ENCODE data around the gene SPHKAP.
A peak's percentile ranks its signal among the peaks of the same experiment; 100 is the strongest.
"Not testable (repeated sequence)": the region's sequence is repeated elsewhere in the genome, so short reads cannot be mapped to it uniquely, and the experiment has no call there.

SPHKAP gene

DNA sequence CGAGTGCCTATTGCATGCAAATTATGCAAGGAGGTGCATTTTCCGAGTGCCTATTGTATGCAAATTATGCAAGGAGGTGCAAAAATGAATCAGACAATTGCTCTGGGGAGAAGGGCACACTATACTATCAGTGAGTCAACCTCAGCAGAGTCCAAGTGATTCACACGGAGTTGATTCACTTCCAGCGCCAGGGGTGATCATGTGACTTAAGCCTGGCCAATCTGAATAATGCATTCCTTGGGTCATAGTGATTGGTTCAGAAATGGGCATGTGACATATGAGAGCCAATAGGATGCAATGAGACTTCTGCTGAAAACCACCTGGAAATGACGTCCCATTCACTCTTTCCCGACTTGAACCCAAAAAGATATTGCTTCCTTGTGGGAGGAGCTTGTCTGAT lies 157.9 kb downstream of the SPHKAP start:
- no peak for DNase-seq (ENCODE audit: low read depth)

DNA sequence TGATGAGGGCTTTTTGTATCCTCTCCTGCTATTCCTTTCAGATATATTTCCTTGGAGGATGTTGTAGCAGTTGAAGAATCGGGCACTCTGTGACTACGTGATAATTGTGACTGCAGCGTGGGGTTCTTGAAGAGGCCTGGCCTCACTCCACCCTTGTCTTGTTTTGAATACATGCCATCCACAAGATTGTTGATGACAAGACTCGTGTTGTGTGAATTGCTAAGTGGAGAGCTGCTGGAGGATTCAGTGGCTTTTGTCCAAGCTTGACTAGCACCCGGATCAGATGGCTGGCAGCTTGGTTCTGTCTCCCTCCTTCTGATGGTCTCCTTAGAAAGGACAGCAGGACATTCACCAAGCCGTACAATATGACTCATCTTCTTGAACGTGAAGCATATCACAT lies 163.2 kb downstream of the SPHKAP start:
- DNase-seq (ENCODE audit: low read depth) = no peak

- no peak for DNase-seq (ENCODE audit: low read depth)
These were observed 163.7 kb downstream of the SPHKAP start for GRCh38 chr2:228017784-228018183.

DNA sequence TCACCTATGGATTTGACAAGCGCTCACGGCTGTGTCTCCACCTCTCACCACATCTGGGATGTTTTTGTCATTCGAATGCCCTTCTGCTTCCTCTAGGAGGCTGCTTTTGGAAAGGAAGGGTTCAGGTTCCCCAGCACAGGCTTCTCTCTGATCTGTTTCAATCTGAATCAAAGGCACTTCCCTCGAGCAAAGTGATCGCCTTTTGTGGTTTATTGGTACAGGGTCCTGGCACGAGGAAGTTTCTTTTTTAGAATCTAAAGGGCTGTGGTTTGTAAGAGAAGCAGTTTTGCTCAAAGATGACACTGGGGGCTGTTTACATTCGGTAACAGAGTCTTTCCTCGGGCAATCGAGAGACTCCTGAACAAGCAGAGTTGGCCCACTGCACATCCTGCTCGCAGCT lies 165.1 kb downstream of the SPHKAP start:
- no peak for DNase-seq (ENCODE audit: low read depth)

- no peak for DNase-seq (ENCODE audit: low read depth)
These were observed 165.7 kb downstream of the SPHKAP start for GRCh38 chr2:228015741-228016140.

DNA sequence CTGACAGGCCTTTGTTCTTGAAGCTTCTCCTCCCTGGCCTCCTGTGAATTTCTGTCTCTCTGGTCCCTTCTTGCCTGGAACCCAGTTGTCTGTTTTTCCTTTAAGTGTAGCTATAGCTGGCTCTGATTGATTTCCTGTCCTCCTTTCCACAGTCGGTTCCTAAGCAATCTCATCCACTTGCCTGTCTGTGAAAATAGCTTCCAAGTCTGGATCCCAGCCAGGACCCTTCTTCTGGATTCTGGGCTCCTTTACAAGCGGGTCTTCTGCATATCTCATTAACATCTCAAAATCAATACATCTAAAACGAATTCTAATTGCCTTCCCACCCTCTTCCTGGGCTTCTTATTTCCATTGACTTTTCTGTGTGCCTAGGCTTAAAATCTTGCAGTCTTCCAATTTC lies 185.1 kb downstream of the SPHKAP start:
- DNase-seq (ENCODE audit: low read depth) = no peak

DNA sequence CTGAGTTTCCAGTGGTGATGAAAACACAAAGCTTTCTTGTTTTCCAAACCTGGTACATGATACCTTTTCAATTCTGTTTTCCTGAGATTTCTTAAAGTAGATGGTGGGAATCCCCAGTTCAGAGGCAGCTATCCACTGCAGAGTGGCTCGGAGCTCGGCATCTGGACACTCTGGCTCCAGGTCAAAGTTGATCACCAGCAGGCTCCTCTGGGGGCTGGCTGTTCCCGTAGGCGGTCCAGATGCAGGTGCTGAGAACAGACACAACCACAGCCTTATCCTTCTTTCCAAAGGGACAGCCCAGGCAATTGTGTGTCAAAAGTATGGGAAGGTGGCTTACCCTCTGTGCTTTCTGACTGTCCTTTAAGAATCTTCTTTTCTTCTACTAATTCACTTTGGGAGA lies 190.6 kb downstream of the SPHKAP start:
- DNase-seq (ENCODE audit: low read depth) = no peak

GRCh38 chr2:227973241-227973640 lies 208.2 kb downstream of the SPHKAP start:
- no peak for DNase-seq (ENCODE audit: low read depth)

DNA sequence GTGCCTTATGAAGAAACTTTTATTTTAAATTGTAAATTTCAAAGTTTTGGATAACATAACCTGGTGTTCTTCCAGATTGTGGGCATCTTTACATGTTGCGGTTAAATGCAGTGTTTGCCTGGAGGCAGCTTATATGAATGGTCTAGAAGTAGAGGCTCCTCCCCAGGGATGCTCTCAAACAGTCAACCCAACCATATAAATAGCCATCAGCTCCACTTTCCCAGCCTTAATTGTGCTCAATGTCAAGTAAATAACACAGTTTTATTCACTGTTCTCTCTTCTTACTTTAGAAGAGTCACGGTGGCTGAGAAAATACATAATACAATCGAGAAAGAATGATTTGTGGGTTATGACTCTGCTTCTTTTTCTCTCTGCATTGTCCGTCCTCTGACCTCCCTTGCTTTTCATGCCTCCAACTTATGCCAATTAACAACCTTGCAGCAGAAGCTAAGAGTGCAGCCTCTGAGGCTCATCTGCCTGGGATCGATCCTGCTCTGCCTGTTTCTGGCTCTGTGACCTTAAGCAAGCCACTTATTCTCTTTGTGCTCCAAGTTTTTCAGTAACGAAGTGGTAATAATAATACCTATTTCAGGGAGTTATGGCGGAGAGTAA lies 209.8 kb downstream of the SPHKAP start:
- no peak for DNase-seq (ENCODE audit: low read depth)

DNA sequence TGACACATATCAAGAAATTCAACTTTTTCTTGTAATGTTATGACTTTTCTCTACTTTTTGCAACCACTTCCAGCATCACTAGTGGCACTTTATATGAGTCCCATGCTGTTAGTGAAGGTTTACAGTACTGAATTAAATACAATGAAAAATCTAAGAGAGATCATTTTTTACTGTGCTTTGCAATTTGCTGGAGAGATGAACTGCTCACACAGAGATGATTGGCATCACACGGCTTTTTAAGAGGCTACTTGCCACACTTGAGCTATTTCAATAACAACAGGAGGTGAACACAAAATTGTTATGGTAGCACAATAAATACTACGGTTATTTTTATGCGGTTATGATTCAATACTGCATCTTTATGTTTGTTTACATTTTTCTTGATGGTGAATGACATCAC lies 221.2 kb downstream of the SPHKAP start:
- no peak for DNase-seq (ENCODE audit: low read depth)

GRCh38 chr2:227942965-227943364 lies 238.5 kb downstream of the SPHKAP start:
- no peak for DNase-seq (ENCODE audit: low read depth)

DNA sequence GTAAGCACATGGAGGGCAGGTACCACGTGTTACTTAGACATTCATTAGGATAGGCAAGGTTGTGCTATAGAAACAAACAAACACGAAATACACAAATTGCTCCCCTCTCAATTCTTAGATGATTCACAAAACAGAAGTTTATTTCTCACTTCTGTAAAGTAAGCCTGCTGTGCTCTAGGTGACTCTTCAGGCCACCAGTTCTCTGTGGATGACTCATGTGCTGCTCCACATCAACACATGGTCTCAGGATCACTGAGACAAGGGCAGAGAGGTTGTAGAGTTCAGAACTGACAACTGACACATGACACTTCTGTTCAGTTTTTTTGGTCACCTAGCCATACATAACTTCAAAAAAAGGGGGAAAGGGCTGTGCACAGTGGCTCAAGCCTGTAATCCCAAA lies 239.5 kb downstream of the SPHKAP start:
- DNase-seq (ENCODE audit: low read depth) = no peak

GRCh38 chr2:227939271-227940027 lies 242.0 kb downstream of the SPHKAP start:
- DNase-seq (ENCODE audit: low read depth) = peak; percentile 41

- not testable (repeated sequence) for DNase-seq (ENCODE audit: low read depth)
These were observed 245.2 kb downstream of the SPHKAP start for GRCh38 chr2:227936249-227936648.

DNA sequence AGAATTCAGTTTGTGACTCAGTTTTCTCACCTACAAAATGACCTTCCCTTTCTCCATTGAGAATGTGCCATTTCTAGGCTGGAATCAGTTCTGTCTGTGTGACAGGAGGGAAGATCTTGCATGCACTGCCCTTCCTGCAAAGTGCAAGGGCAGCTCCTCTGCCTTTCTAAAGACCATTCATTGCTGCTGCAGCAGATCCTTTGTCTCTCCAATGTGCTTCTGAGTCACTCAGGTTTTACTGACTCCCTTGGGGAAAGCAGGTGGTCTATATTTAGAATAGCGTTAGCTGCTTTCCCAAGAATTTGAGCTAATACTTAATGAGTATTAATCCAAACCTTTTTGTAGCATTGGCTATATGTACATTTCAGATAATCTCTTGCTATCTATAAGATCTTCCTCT lies 247.6 kb downstream of the SPHKAP start:
- DNase-seq (ENCODE audit: low read depth) = no peak

DNA sequence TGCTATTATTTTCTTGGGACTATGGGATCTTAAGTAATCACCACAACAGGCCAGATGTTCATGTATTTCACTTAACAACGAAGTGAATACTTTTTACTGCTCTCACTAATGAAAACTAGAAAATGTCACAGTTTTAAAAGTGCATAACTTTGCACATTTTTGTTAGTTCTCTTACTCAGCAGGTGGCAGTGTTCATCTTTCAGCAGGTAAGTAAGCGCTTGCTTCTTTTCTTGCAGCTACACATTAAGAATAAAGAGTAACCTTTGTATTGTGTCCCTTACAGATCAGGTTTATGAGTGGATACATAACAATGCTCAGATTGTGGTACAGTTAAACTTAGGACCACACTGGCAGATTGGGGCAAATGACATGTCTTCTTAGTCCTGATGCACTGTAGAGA lies 249.1 kb downstream of the SPHKAP start:
- DNase-seq (ENCODE audit: low read depth) = no peak

DNA sequence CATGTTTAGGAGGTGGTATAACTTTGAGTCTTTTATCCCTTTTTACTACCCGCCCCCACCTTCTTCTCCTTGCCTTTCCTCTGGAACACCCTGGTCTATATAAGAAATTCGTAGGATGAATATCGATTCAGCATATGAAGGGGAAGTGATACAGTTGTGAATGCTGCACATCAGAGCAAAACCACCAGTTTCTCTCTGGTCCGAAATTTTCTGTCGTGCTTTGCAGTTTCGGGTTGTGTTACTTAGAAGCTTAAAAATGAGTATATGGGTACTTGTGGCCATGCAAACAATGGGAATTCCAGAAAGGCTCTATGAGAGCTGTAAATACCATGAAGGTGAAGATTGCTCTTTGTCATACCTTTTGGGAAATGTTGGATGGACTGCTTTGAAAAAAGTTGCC lies 249.5 kb downstream of the SPHKAP start:
- DNase-seq (ENCODE audit: low read depth) = no peak
